ENCODE measurements around the gene ZNF76.

Gene ZNF76

DNA sequence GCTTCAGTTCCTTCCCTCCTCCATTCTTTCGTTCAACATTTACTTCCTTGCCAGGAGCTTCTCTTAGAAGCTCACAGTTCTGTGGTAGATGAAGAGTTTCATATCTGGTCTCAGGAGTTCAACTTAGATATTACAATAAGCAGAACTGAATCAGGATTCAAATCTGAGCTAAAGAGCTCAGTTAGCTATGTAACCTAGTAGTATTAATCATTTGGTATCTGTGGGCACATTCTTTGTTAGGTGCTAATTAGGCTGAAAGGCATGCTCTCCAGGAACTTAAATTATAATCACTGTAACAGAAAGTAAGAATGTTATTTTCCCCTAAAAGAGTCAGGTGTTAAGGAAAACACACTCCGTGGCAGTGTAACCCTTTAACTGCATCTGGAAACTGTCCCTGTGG is 8.4 kb downstream of the ZNF76 start:
- no peak for DNase-seq (ENCODE audit: low read depth)

GRCh38 chr6:35272005-35272404 is 12.5 kb downstream of the ZNF76 start:
- DNase-seq (ENCODE audit: low read depth), result no peak

DNA sequence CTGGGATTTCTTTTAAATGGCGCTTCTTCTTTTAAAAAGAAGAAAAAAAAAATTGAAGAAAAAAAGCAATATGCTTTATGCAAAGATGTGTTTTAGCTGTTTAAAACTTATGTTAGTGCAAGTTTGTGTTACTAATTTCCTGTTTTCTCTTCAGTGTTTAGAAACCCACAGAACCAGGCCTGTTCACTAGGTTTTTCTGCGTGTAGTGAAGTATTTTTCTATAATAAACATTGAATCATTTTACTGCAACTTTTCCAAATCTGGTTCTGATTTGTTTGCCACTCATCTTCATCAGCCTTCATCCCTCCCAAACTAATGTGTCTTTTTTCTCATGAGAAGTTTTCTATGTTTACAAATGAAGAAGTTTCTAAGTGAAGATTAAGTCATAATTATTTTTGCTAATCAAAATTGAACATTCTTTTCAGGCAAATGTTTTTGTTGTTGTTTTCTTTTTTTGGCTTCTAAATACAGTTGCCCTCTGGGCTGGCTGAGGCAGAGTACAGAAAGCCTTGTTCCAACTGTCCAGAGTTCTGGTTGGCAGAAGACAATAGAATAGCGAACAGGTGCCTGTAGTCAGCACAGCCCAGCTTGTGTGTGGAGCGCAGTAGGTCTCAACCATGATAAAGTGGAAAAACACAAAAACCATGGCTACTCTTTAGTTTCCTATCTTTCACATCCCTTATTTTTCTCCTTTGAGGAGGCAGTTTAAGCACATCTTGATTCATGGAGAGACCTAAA is 14.5 kb downstream of the ZNF76 start:
- DNase-seq (ENCODE audit: low read depth), result no peak

- no peak for DNase-seq (ENCODE audit: low read depth)
Measured at GRCh38 chr6:35275744-35276260, 16.3 kb downstream of the ZNF76 start.

DNA sequence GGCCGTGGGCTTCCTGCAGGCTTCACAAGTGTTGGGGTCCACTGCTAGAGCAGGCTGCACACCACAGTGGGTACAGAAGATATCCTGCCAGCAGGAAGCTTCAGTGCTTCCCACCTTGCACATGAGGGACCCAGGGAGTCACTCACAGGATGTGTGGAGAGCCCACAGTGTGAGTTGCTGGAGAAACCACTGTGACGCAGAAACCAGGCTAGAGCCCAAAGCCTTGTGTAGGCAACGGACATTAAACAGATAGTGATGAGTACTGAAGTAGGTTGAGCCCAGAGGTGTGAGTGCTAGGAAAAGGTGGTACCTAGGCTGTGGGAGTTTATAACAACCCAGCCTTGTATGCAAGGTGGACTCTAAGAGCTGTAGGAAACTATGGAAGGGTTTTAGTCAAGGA is 19.2 kb downstream of the ZNF76 start:
- no peak for DNase-seq (ENCODE audit: low read depth)

DNA sequence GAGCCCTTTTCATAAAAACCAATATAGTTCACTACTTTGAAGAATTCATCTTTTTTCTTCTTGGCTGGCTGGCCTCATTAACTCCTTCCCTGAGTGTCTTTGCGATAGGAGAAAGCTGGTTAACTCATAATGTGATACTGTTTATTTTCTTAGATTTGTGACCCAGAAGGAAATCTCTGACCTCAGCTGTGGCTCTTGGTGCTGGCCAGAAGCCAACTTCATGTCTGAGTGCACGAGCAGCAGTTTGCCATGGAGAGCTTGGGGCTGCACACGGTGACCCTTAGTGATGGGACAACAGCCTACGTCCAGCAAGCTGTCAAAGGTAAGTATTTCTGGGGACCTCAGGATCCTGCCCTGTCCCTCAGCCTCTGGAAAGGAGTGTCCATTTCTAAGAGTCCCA is 21.4 kb downstream of the ZNF76 start:
- no peak for DNase-seq (ENCODE audit: low read depth)

GRCh38 chr6:35282472-35282871 is 22.9 kb downstream of the ZNF76 start:
- no peak for DNase-seq (ENCODE audit: low read depth)

DNA sequence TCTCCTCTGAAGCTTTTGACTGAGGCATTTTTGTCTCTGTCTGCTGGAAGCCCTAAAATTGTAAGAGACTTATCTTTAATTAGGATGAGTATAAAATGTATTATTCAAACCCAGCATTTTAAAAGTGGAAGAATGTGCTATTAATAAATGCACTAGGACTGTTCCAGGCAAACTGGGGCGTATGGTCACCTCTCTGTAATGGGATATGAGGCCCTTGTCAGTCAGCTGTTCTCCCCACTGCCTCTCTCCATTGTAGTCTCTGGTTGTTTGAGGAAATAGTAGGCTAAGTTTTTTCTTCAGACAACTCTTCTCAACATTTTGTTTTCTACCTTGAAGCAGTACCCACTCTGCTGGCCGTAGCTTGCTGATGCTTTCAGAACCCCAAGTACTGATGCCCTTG is 23.8 kb downstream of the ZNF76 start:
- no peak for DNase-seq (ENCODE audit: low read depth)

DNA sequence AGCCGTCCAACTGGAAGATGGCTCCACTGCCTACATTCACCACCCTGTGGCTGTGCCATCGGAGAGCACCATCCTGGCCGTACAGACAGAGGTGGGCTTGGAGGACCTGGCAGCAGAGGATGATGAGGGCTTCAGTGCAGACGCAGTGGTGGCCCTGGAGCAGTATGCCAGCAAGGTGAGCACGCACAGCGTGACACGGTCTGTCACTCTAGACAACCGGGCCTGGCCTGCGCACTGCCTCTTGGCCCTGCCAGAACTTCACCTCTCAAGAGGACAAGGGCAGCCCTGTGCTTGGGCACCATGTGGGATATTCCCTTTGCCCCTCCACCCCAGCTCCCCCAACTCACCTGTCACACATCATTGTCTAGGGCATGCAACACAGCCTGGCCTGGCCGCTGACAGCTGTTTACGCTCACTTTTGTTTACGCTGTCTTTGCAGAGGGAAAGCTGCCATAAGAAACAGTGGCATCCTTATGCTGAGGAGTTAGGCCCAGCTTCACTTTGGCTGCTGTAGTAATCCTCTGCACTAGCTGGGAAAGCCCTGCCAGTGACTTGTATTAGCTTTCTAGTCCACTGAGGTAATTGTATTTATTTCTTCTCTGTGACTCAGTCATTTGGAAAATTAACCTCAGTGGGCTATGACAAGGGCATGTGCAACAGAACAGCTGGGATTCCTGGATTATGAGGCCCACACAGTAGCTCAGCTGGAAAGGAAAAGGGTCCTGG is 28.3 kb downstream of the ZNF76 start:
- no peak for DNase-seq (ENCODE audit: low read depth)

GRCh38 chr6:35288834-35289233 is 29.3 kb downstream of the ZNF76 start:
- DNase-seq (ENCODE audit: low read depth), result no peak

DNA sequence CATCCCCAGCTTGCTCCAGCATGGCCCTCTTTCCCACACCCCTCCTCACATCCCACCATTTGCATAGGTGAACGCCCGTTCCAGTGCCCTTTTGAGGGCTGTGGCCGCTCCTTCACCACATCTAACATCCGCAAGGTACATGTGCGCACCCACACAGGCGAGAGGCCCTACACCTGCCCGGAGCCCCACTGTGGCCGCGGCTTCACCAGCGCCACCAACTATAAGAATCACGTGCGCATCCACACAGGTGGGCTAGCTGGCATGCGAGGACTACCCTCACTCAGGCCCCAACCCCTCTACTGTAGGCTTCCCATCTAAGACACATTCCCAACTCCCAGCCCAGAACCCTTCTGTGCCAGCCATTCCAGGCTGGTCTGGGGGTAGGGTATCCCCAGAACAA is 32.0 kb downstream of the ZNF76 start:
- no peak for DNase-seq (ENCODE audit: low read depth)

DNA sequence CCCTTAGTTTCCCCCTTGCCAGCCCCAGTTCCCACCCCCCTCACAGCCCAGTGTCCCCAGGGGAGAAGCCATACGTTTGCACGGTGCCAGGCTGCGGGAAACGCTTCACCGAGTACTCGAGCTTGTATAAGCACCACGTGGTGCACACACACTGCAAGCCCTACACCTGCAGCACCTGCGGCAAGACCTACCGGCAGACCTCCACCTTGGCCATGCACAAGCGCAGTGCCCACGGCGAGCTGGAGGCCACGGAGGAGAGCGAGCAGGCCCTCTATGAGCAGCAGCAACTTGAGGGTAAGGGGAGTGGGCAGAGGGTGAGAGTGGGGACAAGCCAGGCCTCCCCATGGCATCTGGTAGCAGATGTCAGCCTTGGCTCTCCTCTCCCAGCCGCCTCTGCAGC is 33.0 kb downstream of the ZNF76 start:
- no peak for DNase-seq (ENCODE audit: low read depth)

DNA sequence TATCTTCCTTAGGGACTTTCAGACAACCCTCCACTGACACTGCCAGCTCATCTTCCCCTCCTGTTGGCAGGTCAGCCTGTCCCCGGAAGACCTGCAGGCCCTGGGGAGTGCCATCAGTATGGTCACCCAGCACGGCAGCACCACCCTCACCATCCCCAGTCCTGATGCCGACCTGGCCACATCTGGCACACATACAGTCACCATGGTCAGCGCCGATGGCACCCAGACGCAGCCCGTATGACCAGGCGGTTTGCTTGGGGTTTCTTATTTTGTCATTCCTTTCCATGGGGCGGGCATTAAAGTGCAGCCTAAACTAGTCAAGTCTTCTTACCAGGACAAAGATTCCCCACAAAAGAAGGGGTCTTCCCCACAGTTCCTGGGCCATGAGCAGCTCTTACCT is 34.1 kb downstream of the ZNF76 start:
- no peak for DNase-seq (ENCODE audit: low read depth)

GRCh38 chr6:35294308-35294945 is 34.9 kb downstream of the ZNF76 start:
- peak; percentile 44 for DNase-seq (ENCODE audit: low read depth)

GRCh38 chr6:35295036-35295435 is 35.5 kb downstream of the ZNF76 start:
- no peak for DNase-seq (ENCODE audit: low read depth)

DNA sequence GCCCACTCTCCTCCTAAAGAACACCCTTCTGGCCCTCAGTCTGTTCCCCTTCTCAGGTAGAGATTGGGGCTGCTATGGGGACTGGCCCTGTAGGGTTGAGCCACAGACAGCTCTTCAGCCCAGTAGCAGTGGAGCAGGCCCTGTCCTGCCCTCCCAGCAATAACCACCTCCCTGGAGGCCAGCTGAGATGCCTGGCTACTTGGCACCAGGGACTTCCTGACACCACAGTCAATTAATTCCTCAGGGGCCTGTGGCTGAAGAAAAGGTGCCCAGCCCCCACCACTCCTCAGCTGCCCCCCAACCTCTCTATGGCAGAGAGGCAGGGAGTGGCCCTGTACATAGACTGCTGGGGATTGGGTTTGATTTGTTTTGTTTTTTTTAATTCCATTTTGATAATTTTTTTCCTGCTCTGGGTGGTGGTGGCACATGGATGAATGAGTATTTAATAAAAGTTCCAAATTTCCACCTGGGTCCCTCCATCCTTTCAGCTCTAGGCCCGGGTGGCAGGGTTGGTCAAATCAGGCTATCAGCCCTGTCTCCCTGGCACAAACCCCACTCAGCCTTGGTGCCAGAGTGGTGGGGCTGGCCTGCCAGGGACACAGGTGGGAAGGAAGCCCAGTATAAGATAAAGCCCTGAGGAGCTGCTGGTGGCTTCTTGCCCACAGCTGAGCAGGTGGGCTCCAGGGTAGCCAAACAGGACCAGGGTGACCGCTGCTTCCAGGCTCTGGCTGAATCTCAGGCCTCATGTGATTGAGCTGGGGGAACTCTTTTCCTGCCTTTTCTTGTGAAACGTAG is 36.2 kb downstream of the ZNF76 start:
- DNase-seq (ENCODE audit: low read depth), result no peak

- no peak for DNase-seq (ENCODE audit: low read depth)
Measured at GRCh38 chr6:35296931-35297600, 37.5 kb downstream of the ZNF76 start.

GRCh38 chr6:35297601-35298481 is 38.3 kb downstream of the ZNF76 start, which contains the start of gene DEF6:
Gene DEF6, plus strand, starts transcription at chr6:35297818. Its CDS starts 39 bp downstream, at chr6:35297857.
- peak; percentile 82 for DNase-seq (ENCODE audit: low read depth)

- DNase-seq (ENCODE audit: low read depth), result no peak
Measured at GRCh38 chr6:35298625-35299140, 39.1 kb downstream of the ZNF76 start.

GRCh38 chr6:35299674-35300073 is 40.1 kb downstream of the ZNF76 start:
- DNase-seq (ENCODE audit: low read depth), result no peak

All from T follicular helper cell (primary cell).